HG03196 (cell line): ENCODE measurements around the gene ATN1.

Experiments used
- ATAC-seq: cut with Tn5 transposase; IDR thresholded peaks from one replicate; pipeline ENCODE4 v1.9.1; 2021; ENCODE audit not compliant: unreplicated experiment

The ATN1 gene

DNA sequence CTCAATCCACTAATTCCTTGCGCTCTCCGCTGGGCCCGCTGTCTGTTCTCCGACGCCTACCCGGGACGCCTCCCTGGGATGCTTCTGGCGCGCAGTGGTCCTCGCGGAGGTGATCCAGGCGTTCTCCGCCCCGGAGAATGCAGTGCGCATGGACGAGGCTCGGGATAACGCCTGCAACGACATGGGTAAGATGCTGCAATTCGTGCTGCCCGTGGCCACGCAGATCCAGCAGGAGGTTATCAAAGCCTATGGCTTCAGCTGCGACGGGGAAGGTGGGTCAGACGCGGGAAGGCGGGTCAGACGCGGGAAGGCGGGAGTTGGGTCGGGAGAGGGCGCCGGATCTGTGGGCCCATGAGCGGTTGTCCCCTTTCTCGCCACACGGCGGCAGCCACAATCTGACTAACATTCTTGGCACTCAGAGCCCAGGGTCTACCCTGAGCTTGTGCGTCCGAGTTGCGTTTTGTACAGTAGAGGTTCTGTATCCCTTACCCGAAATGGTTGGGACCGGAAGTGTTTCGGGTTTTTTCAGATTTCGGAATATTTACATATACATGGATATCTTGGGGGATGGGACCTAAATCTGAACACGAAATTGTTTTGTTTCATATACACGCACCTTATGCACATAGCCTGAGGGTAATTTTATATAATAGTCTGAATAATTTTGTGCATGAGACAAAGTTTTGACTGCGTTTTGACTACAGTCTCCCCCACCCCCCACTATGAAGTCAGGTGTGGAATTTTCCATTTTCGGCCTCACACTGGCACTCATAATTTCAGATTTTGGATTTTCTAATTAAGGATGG lies 16.8 kb downstream of the ATN1 start:
- peak; percentile 44 for ATAC-seq

DNA sequence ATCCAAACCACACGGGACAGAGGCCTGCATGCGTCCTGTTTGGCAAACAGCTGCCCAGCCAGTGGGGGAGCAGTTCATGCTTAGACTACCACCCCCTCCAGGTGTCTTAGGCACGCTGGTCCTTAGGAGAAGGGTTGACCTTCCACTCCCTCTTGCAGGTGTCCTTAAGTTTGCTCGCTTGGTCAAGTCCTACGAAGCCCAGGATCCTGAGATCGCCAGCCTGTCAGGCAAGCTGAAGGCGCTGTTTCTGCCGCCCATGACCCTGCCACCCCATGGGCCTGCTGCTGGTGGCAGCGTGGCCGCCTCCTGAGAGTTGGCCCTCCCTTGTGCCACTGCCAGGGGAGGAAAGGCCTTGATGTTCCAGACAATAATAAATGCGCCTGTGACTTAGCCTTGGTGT lies 17.9 kb downstream of the ATN1 start:
- ATAC-seq = no peak

- no peak for ATAC-seq
These were observed 18.5 kb downstream of the ATN1 start for GRCh38 chr12:6946033-6946919.

DNA sequence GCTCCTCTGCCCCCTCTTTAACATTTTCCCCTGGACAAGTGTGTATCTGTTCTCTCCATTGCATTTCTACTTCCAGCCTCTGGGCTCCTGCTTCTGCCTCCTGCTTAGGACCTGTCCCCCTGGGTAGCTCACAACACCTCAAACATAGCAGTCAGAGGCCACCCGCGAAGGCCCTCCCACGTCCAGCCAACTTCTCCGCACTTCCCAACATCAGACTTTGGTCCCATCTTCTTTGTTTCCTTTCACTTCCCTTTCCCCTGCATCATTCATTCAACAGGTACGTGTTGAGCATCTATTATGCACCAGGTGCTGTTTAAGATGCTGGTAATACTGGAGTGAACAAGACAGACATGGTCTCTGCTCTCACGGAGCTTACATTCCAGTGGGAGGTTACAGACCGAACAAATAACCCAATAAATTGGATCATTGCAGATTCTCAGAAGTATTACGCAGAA lies 19.2 kb downstream of the ATN1 start:
- ATAC-seq = no peak

GRCh38 chr12:6947615-6948014 lies 19.9 kb downstream of the ATN1 start:
- ATAC-seq = no peak

- ATAC-seq = no peak
These were observed 21.3 kb downstream of the ATN1 start for GRCh38 chr12:6948873-6949594.

DNA sequence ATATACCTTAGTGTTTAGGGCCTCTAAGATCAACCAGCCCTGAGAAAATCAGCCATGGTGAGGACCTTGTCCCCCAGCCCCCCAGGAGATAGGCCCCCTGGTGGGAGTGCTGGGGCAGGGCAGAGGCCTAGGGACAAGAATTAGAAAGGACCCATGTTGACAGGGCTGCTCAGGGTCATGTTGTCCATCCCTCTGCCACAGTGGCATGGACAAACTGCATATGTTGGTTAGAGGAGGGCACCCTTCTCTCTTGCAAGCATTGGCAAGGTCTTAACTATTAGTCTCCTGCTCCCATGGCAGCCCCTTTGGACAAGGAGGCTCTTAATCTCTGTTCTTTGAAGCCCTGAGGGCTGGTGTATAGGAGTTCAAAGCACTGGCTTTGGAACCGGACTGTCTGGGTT lies 22.6 kb downstream of the ATN1 start:
- no peak for ATAC-seq

DNA sequence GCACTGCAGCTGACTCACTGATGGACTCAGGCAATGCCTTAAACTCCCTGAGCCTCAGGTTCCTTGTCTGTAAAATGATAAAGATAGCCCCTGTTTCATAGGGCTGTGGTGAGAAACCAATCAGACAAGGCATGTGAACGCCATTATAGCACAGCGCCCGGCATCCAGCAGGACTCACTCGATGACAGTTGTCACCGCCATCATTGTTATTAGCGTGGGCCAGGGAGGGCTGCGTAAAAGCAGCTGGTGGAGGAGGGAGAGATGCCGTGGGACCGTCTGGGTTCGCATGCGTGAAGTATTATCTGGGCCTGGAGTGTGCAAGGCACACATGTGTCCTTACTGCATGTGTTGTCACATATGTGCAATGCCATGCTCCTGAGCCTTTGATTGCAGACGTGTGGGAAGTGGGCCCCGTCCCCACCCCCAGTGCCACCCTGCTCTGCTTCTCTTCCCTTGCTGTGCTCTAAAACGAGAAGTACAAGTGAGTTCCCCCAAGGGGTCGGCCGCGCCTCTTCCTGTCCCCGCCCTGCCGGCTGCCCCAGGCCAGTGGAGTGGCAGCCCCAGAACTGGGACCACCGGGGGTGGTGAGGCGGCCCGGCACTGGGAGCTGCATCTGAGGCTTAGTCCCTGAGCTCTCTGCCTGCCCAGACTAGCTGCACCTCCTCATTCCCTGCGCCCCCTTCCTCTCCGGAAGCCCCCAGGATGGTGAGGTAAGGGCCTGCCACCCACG lies 23.2 kb downstream of the ATN1 start, which contains the start of gene PTPN6:
Gene PTPN6, plus strand, starts transcription at position 546 of the 730 bp plus-strand sequence. Its CDS starts 157 bp downstream, at position 703.
- no peak for ATAC-seq

GRCh38 chr12:6951551-6952120 lies 23.9 kb downstream of the ATN1 start:
- ATAC-seq = no peak

GRCh38 chr12:6952121-6952862 lies 24.5 kb downstream of the ATN1 start:
- ATAC-seq = no peak

GRCh38 chr12:6952863-6953441 lies 25.2 kb downstream of the ATN1 start:
- no peak for ATAC-seq

GRCh38 chr12:6953442-6954315 lies 25.9 kb downstream of the ATN1 start:
- ATAC-seq = peak; percentile 34

GRCh38 chr12:6954316-6955107 lies 26.8 kb downstream of the ATN1 start:
- no peak for ATAC-seq

- ATAC-seq = no peak
These were observed 27.6 kb downstream of the ATN1 start for GRCh38 chr12:6955108-6956020.

DNA sequence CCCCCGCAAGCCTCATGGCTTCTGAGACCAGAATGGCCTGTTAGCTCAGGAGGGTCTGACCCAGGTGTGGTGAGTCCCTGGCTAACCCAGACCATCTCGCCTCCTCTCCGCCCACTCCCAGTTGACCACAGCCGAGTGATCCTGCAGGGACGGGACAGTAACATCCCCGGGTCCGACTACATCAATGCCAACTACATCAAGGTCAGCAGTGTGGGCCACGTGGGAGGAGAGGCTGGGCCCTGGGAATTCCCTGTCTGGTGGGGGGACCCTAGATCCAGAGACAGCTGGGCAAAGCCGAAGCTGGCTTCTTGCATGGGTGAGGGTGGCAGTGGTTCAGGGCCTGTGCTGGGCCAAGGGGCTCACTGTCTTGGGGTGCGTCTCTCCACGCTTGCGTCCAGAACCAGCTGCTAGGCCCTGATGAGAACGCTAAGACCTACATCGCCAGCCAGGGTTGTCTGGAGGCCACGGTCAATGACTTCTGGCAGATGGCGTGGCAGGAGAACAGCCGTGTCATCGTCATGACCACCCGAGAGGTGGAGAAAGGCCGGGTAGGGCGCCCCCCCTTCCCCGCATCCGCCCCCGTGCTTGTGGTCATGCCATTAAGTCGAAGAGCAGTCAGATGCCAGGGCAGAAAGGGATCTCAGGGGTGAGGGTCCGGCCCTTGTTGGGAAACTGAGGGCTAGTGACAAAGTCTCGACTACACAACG lies 28.4 kb downstream of the ATN1 start:
- ATAC-seq = no peak
